Esophagus (tissue), 2 donors: Measurements from ENCODE around the gene SALL3. TPM values are rescaled to one million over a fixed set of nuclear protein-coding genes. Genes with fewer than 3 reads are reported as not detected.

Experiments used
- H3K27ac ChIP-seq, 2 donors: one replicate each; pipeline ENCODE4 v1.5.1; 2013; ENCODE audit warnings: low read depth in 2 of 2, mild to moderate bottlenecking in 2 of 2, inconsistent platforms in 1 of 2, low read length in 1 of 2, moderate library complexity in 1 of 2
- H3K27me3 ChIP-seq, 2 donors: one replicate each; pipeline ENCODE4 v1.6.1; 2013; ENCODE audit warnings: low read length in 2 of 2, control low read depth in 1 of 2, mild to moderate bottlenecking in 1 of 2; ENCODE audit not compliant: insufficient read depth in 2 of 2, control insufficient read depth in 1 of 2
- H3K36me3 ChIP-seq, 2 donors: one replicate each; pipeline ENCODE4 v1.6.1; 2013; ENCODE audit warnings: low read length in 1 of 2; ENCODE audit not compliant: control insufficient read depth in 2 of 2, insufficient read depth in 2 of 2
- H3K4me1 ChIP-seq, 2 donors: one replicate each; pipeline ENCODE4 v1.6.1; 2013; ENCODE audit warnings: low read length in 1 of 2; ENCODE audit not compliant: control insufficient read depth in 2 of 2, insufficient read depth in 2 of 2
- H3K4me3 ChIP-seq, 2 donors: one replicate each; pipeline ENCODE4 v1.5.1; 2013; ENCODE audit warnings: low read length in 2 of 2, mild to moderate bottlenecking in 2 of 2, low read depth in 1 of 2, moderate library complexity in 1 of 2
- H3K9me3 ChIP-seq, 2 donors: one replicate each; pipeline ENCODE4 v1.6.1; 2013; ENCODE audit warnings: mild to moderate bottlenecking in 2 of 2, low read depth in 1 of 2, low read length in 1 of 2, moderate library complexity in 1 of 2; ENCODE audit not compliant: control insufficient read depth in 2 of 2, insufficient read depth in 1 of 2
- WGBS, 2 donors: extraction: QIAGEN DNeasy Blood & Tissue Kit; methylation state at CpG; one replicate each; pipeline ENCODE4 v1.1.7; 2013; 5-methylcytosine and 5-hydroxymethylcytosine counted together
- polyA plus RNA-seq, 2 donors: library from polyadenylated mRNA; stranded (reverse); fragments of 200-250 nt; gene quantifications; one replicate each; pipeline ENCODE4 v1.2.3, GENCODE V29; 2013
- donor health status: healthy with polysubstance abuse.
- donor health status: Bipolar disorder and iron deficiency.

The SALL3 gene
- polyA plus RNA-seq, 2 donors: not detected

GRCh38 chr18:79046522-79046921 is 66.9 kb downstream of the SALL3 start:
- no peaks in the 10 kb centered on the region for H3K36me3 ChIP-seq
- peaks cover 0 to 3% of the 10 kb centered on the region in 2 donors for H3K27me3 ChIP-seq
- H3K4me3 ChIP-seq: no peak overlapping the region
- no peak overlapping the region for H3K27ac ChIP-seq
- 64 to 68% methylated on average over 14 of the region's 14 CpGs for WGBS, 2 donors
- no peaks in the 10 kb centered on the region for H3K4me1 ChIP-seq
- H3K9me3 ChIP-seq: no peaks in the 10 kb centered on the region

DNA sequence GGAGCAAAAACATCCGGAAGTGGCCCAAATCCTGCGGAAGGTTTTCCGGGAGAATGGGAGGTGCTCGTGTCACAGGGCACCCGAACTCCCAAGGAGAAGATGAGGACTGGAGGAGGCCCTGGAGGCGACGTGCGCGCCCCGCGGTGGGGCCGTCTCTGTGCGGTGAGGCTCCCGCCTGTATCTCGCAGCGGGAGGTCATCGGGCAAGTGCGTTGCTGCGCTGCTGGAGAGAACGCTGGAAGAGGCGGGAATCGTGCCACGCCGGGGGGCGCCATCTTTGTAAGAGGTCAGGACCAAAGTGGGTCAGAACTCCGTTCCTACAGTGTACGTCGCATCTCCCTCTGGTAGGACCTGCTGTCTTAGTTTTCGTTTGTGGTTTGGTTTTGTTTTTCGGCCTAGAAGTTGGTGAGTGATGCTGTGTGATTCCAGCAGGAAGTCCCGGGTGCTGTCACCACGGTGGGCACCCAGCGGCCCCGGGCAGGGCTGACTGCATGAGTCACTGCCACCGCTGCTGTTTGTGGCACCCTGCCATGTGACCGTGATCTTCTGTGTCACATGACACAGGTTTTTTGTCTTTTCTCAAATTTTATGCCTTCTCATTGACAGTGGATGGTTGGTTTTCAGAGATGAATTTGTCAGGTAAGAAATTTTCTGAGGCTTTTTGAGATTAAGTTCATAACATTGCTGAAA is 68.1 kb downstream of the SALL3 start:
- H3K4me3 ChIP-seq: no peak overlapping the region
- H3K36me3 ChIP-seq: no peaks in the 10 kb centered on the region
- H3K4me1 ChIP-seq: no peaks in the 10 kb centered on the region
- 89 to 90% methylated on average over 36 of the region's 36 CpGs for WGBS, 2 donors
- peaks cover 0 to 3% of the 10 kb centered on the region in 2 donors for H3K27me3 ChIP-seq
- no peak overlapping the region for H3K27ac ChIP-seq
- no peaks in the 10 kb centered on the region for H3K9me3 ChIP-seq

DNA sequence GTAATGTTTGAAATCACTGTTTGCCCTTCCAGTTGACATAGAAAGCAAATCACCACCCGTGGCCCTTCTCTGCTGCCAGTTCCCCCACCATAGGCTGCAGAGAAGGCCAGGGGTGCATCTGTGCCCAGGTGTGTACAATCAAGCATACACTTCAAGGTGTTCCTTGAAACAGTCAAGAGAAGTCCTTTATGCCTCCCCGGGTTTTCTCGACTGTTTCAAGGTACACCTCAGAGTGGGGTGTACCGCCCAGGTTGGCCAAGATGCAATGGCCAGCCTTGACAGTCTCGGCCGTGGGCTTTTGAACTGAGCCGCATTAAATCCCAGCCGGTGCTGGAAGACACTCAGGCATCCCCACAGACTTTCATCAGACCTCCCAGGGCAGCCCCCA is 68.6 kb downstream of the SALL3 start:
- no peaks in the 10 kb centered on the region for H3K4me1 ChIP-seq
- H3K27ac ChIP-seq: no peak overlapping the region
- H3K4me3 ChIP-seq: no peak overlapping the region
- H3K27me3 ChIP-seq: peaks cover 0 to 3% of the 10 kb centered on the region in 2 donors
- no peaks in the 10 kb centered on the region for H3K9me3 ChIP-seq
- WGBS, 2 donors: 85 to 88% methylated on average over 8 of the region's 8 CpGs
- H3K36me3 ChIP-seq: no peaks in the 10 kb centered on the region

- Histone ChIP-seq H3K4me3 (no peak overlapping the region), H3K27me3 (peaks cover 0 to 3% of the 10 kb centered on the region in 2 donors), H3K36me3 (no peaks in the 10 kb centered on the region), H3K9me3 (no peaks in the 10 kb centered on the region), H3K27ac (no peak overlapping the region), H3K4me1 (no peaks in the 10 kb centered on the region)
- 88 to 93% methylated on average over 3 of the region's 3 CpGs for WGBS, 2 donors
Observed at GRCh38 chr18:79049506-79049905, 69.9 kb downstream of the SALL3 start.

Other genes starting within 250 kb of the SALL3 start
- 10 to 100 TPM in 1 of 2 donors, 1 to 10 TPM in 1; 9.6 to 10.5 TPM for gene ATP9B, start 89.6 kb downstream of the SALL3 start, polyA plus RNA-seq